Coronary artery (tissue), 2 donors: ENCODE data around the gene HUNK.
A peak's percentile ranks its signal among the peaks of the same experiment; 100 is the strongest.

ENCODE experiments used
- DNase-seq: peaks from one replicate; pipeline ENCODE4 v3.0.0-alpha.2; 2017; ENCODE audit warnings: low spot score
- H3K27ac ChIP-seq, 2 donors: fragments of 200-600 bp; sonication (generic); one replicate each; pipeline ENCODE4 v1.5.1; 2016 to 2019
- H3K4me3 ChIP-seq: fragments of 200-600 bp; sonication (generic); 2 replicates; pipeline ENCODE4 v1.5.1; 2016; ENCODE audit warnings: mild to moderate bottlenecking, moderate library complexity
- TF ChIP-seq, protein P1 (sequence below): fragments of 200-600 bp; sonication (generic); IDR thresholded peaks from one replicate; pipeline ENCODE4 v1.5.1; 2019; ENCODE audit warnings: antibody characterized with exemption

Gene HUNK

DNA sequence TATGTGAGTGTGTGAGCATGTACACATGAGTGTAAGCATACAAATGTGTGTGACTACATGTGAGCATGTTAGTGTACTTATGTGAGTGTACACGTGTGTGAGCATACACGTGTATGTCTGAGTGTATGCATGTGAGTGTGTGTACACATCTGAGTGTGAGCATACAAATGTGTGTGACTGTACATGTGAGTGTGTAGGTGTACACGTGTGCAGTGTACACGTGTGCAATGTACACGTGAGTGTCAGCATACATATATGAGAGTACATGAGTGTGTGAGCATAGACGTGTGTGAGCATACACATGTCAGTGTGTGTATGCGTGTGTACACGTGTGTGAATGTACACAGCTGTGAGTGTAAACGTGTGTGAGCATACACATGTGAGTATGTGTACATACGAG lies 170.6 kb downstream of the HUNK start:
- TF ChIP-seq, protein P1, sequence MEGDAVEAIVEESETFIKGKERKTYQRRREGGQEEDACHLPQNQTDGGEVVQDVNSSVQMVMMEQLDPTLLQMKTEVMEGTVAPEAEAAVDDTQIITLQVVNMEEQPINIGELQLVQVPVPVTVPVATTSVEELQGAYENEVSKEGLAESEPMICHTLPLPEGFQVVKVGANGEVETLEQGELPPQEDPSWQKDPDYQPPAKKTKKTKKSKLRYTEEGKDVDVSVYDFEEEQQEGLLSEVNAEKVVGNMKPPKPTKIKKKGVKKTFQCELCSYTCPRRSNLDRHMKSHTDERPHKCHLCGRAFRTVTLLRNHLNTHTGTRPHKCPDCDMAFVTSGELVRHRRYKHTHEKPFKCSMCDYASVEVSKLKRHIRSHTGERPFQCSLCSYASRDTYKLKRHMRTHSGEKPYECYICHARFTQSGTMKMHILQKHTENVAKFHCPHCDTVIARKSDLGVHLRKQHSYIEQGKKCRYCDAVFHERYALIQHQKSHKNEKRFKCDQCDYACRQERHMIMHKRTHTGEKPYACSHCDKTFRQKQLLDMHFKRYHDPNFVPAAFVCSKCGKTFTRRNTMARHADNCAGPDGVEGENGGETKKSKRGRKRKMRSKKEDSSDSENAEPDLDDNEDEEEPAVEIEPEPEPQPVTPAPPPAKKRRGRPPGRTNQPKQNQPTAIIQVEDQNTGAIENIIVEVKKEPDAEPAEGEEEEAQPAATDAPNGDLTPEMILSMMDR, result no peak
- H3K4me3 ChIP-seq, result no peak overlapping the region
- no peak overlapping the region for H3K27ac ChIP-seq
- DNase-seq, result no peak

DNA sequence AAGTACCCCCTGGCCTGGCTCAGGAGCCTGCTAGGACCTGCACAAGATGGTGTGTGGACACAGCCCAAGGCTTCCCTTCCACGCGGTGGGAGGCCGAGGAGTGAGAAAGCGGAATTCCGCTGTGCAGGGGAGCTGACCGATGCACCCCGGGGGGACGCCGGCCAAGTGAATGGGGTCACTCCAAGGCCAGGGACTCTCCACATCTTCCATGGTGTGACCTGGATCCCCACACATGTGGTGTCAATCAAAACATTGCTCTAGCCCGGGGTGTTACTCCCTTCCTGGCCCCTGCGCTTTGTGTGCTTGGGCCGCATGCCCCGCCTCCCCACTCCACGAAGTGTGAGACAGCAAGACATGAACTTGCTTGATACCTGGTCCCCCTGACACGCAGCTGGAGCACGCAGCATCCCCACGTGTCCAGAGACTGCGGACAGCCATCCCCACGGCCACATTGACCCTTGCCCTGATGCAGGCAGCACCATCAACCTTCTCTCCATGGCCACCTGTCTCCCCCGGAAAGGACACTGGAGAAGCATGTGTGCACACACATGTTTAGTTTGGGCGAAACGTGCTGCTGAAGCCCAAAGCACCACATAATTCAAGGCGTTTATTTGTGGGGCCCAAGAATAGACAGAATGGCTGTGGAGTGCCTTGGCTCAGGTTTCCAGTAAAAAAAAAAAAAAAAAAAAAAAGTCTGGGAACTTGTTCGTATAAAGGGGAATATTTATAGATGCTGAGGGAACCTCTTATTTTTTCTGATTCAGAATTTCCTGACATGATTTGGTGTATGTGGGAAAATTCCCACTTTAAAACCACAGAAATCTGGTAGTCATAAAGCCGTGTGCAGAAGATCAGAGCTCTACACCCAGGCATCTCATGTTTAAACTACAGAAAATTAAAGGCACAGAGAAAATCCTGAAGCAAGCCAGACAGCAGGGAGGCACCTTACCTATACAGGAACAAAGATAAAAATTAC lies 171.7 kb downstream of the HUNK start:
- TF ChIP-seq, protein P1, result no peak
- peak; percentile 19 for DNase-seq
- no peak overlapping the region for H3K27ac ChIP-seq
- H3K4me3 ChIP-seq, result no peak overlapping the region

DNA sequence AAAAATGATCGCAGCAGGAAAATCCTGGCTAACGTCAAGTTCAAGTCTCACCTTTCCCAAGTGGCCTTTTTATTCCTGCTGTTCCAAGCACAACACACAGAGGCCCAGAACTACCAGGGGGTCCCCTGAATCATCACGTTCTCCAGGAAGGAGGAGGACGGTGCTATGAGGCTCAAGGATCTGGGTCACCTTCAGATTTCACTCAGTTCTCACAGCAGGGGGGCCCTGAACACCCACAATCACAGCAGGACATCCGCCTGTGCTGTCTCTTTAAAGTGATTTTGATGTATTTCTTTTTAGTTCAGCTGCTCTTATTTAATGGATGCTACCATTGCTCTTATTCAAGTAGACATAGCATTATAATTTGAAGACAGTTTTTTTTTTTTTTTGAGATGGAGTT lies 173.4 kb downstream of the HUNK start:
- DNase-seq, result peak; percentile 38
- Histone ChIP-seq H3K27ac (no peak overlapping the region), H3K4me3 (no peak overlapping the region)
- TF ChIP-seq, protein P1, result no peak

DNA sequence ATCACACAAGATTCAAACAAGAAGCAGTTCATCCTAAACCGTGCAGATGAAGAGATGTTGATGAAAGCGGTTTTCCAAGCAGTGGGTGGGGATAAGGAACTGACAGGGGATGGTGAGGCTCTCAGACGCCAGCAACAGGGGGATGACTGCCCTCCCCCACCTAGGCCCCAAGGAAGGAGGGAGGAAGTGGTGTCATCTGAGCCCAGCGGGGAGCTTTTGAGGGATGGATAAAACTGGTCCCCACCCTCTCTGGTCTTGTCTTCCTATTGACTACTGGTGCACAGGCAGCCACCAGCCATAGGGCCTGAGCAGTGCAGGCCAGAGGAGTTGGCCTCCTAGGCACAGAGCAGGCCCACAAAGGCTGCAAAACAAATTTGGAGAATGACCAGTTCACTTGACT lies 175.5 kb downstream of the HUNK start:
- DNase-seq, result no peak
- H3K27ac ChIP-seq, result no peak overlapping the region
- no peak overlapping the region for H3K4me3 ChIP-seq
- TF ChIP-seq, protein P1, result no peak
